SJCRH30 (cell line): ENCODE data around the gene GAGE10. TPM values are rescaled to one million over a fixed set of nuclear protein-coding genes. Genes with fewer than 3 reads are reported as not detected.
A peak's percentile ranks its signal among the peaks of the same experiment; 100 is the strongest.

Experiments used
- DNase-seq, 2 experiments: peaks; one replicate each; pipeline ENCODE4 v3.0.0-alpha.2; 2015 to 2020
- H3K27ac ChIP-seq: fragments of 250-450 bp; sonication (Bioruptor Pico); 2 replicates; pipeline ENCODE4 v1.5.1; 2020; ENCODE audit warnings: mild to moderate bottlenecking, moderate library complexity
- H3K27me3 ChIP-seq: fragments of 250-450 bp; sonication (Bioruptor Pico); 2 replicates; pipeline ENCODE4 v1.5.1; 2020; ENCODE audit warnings: mild to moderate bottlenecking, moderate library complexity
- H3K36me3 ChIP-seq: fragments of 250-450 bp; sonication (Bioruptor Pico); 2 replicates; pipeline ENCODE4 v1.5.1; 2020; ENCODE audit warnings: mild to moderate bottlenecking, moderate library complexity
- H3K4me1 ChIP-seq: fragments of 250-450 bp; sonication (Bioruptor Pico); 2 replicates; pipeline ENCODE4 v1.5.1; 2020; ENCODE audit warnings: mild to moderate bottlenecking, moderate library complexity
- H3K4me3 ChIP-seq: fragments of 250-450 bp; sonication (Bioruptor Pico); 2 replicates; pipeline ENCODE4 v1.5.1; 2020; ENCODE audit warnings: mild to moderate bottlenecking, moderate library complexity
- H3K9me3 ChIP-seq: fragments of 250-450 bp; sonication (Bioruptor Pico); replicated peaks from 2 replicates; pipeline ENCODE4 v1.5.1; 2020; ENCODE audit warnings: mild to moderate bottlenecking, moderate library complexity
- total RNA-seq: library from RNA; depleted of rRNA; stranded (reverse); fragments of >200 nt; shearing (Covaris generic); gene quantifications from 2 replicates; pipeline ENCODE4 v1.2.3, GENCODE V29; 2014; rRNA removed

Gene GAGE10
- not detected in 2 replicates for total RNA-seq

GRCh38 chrX:49303346-49303745 is at the start of gene GAGE10:
Gene GAGE10 (plus strand): TSS chrX:49303646. CDS start chrX:49304860, 1,214 bp downstream.
- Histone ChIP-seq H3K9me3 (no peaks in the 10 kb centered on the region), H3K27me3 (no peaks in the 10 kb centered on the region), H3K4me3 (no peak within 1 kb of the TSS), H3K4me1 (no peaks in the 10 kb centered on the region), H3K36me3 (no peaks in the 10 kb centered on the region), H3K27ac (no peak within 1 kb of the TSS)
- DNase-seq, result no peak

GRCh38 chrX:49254639-49255038 is 48.8 kb upstream of the GAGE10 start:
- Histone ChIP-seq H3K4me3 (no peak overlapping the region), H3K27ac (no peak overlapping the region), H3K27me3 (no peaks in the 10 kb centered on the region), H3K36me3 (no peaks in the 10 kb centered on the region), H3K4me1 (no peaks in the 10 kb centered on the region), H3K9me3 (no peaks in the 10 kb centered on the region)
- no peak for DNase-seq

GRCh38 chrX:49256268-49256995 is 47.0 kb upstream of the GAGE10 start:
- no peaks in the 10 kb centered on the region for H3K9me3 ChIP-seq
- no peaks in the 10 kb centered on the region for H3K36me3 ChIP-seq
- no peak overlapping the region for H3K4me3 ChIP-seq
- no peak overlapping the region for H3K27ac ChIP-seq
- DNase-seq, result no peak
- no peaks in the 10 kb centered on the region for H3K27me3 ChIP-seq
- H3K4me1 ChIP-seq, result no peaks in the 10 kb centered on the region

GRCh38 chrX:49257074-49257790 is 46.2 kb upstream of the GAGE10 start:
- no peaks in the 10 kb centered on the region for H3K36me3 ChIP-seq
- DNase-seq, result no peak
- H3K4me3 ChIP-seq, result no peak overlapping the region
- no peaks in the 10 kb centered on the region for H3K4me1 ChIP-seq
- H3K9me3 ChIP-seq, result no peaks in the 10 kb centered on the region
- H3K27me3 ChIP-seq, result no peaks in the 10 kb centered on the region
- H3K27ac ChIP-seq, result no peak overlapping the region

GRCh38 chrX:49257846-49258748 is 45.3 kb upstream of the GAGE10 start:
- no peak overlapping the region for H3K4me3 ChIP-seq
- H3K9me3 ChIP-seq, result no peaks in the 10 kb centered on the region
- H3K36me3 ChIP-seq, result no peaks in the 10 kb centered on the region
- no peak overlapping the region for H3K27ac ChIP-seq
- no peak for DNase-seq
- no peaks in the 10 kb centered on the region for H3K4me1 ChIP-seq
- no peaks in the 10 kb centered on the region for H3K27me3 ChIP-seq

- no peaks in the 10 kb centered on the region for H3K4me1 ChIP-seq
- H3K27ac ChIP-seq, result no peak overlapping the region
- no peaks in the 10 kb centered on the region for H3K9me3 ChIP-seq
- no peaks in the 10 kb centered on the region for H3K36me3 ChIP-seq
- no peak overlapping the region for H3K4me3 ChIP-seq
- H3K27me3 ChIP-seq, result no peaks in the 10 kb centered on the region
- DNase-seq, result no peak
These were observed 44.7 kb upstream of the GAGE10 start for GRCh38 chrX:49258749-49259124.

GRCh38 chrX:49260221-49260985 is 43.0 kb upstream of the GAGE10 start:
- Histone ChIP-seq H3K27ac (no peak overlapping the region), H3K27me3 (no peaks in the 10 kb centered on the region), H3K4me3 (no peak overlapping the region), H3K9me3 (no peaks in the 10 kb centered on the region), H3K36me3 (no peaks in the 10 kb centered on the region), H3K4me1 (no peaks in the 10 kb centered on the region)
- no peak for DNase-seq

GRCh38 chrX:49262603-49263002 is 40.8 kb upstream of the GAGE10 start:
- Histone ChIP-seq H3K9me3 (no peaks in the 10 kb centered on the region), H3K27ac (no peak overlapping the region), H3K4me3 (no peak overlapping the region), H3K36me3 (no peaks in the 10 kb centered on the region), H3K4me1 (no peaks in the 10 kb centered on the region), H3K27me3 (no peaks in the 10 kb centered on the region)
- DNase-seq, result no peak

- H3K4me1 ChIP-seq, result no peaks in the 10 kb centered on the region
- H3K27ac ChIP-seq, result no peak overlapping the region
- no peaks in the 10 kb centered on the region for H3K9me3 ChIP-seq
- H3K27me3 ChIP-seq, result no peaks in the 10 kb centered on the region
- no peaks in the 10 kb centered on the region for H3K36me3 ChIP-seq
- no peak for DNase-seq
- H3K4me3 ChIP-seq, result no peak overlapping the region
These were observed 39.8 kb upstream of the GAGE10 start for GRCh38 chrX:49263631-49264030.

GRCh38 chrX:49264460-49264859 is 39.0 kb upstream of the GAGE10 start, which contains the start of gene FOXP3:
Gene FOXP3 (minus strand): TSS chrX:49264710. CDS start chrX:49258505, 6,205 bp downstream.
- no peak for DNase-seq
- Histone ChIP-seq H3K4me3 (no peak within 1 kb of the TSS), H3K9me3 (no peaks in the 10 kb centered on the region), H3K27me3 (no peaks in the 10 kb centered on the region), H3K36me3 (no peaks in the 10 kb centered on the region), H3K27ac (no peak within 1 kb of the TSS), H3K4me1 (no peaks in the 10 kb centered on the region)

- Histone ChIP-seq H3K27ac (no peak overlapping the region), H3K9me3 (no peaks in the 10 kb centered on the region), H3K4me1 (no peaks in the 10 kb centered on the region), H3K4me3 (no peak overlapping the region), H3K27me3 (no peaks in the 10 kb centered on the region), H3K36me3 (no peaks in the 10 kb centered on the region)
- DNase-seq, result no peak
These were observed 36.7 kb upstream of the GAGE10 start for GRCh38 chrX:49266523-49267445.

- Histone ChIP-seq H3K27me3 (no peaks in the 10 kb centered on the region), H3K36me3 (no peaks in the 10 kb centered on the region), H3K4me3 (peak overlapping the region; percentile 92), H3K9me3 (no peaks in the 10 kb centered on the region), H3K4me1 (no peaks in the 10 kb centered on the region), H3K27ac (peak overlapping the region; percentile 96)
- DNase-seq, result no peak
These were observed 34.8 kb upstream of the GAGE10 start for GRCh38 chrX:49268702-49269009.

- Histone ChIP-seq H3K4me3 (peak overlapping the region; percentile 92), H3K27me3 (no peaks in the 10 kb centered on the region), H3K27ac (peak overlapping the region; percentile 96), H3K9me3 (no peaks in the 10 kb centered on the region), H3K4me1 (no peaks in the 10 kb centered on the region), H3K36me3 (no peaks in the 10 kb centered on the region)
- DNase-seq, result peak; percentile 95 to 96
These were observed 34.3 kb upstream of the GAGE10 start for GRCh38 chrX:49269010-49269766.
